ENCODE measurements around the gene HIP1. TPM values are rescaled to one million over a fixed set of nuclear protein-coding genes. Genes with fewer than 3 reads are reported as not detected.

HIP1 gene
- total RNA-seq, 4 donors from 2014 or later, result 12.6 to 43.3 (median 31.1) TPM

DNA sequence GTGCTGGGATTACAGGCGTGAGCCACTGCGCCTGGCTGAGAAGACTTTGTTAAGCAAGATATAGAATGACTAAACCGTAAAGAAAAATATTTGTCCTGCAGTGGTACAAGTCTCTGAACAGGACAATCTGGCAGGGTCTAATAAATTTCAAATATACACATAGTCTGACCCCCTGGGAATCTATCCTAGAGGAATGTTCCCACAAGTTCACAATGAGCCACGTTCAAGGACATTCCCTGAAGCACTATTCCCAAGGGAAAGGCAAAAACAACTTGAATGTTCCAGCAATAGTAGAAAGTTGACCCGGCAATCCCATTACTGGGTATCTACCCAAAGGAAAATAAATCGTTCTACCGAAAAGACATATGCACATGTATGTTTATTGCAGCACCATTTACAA lies 82.0 kb downstream of the HIP1 start:
- TF ChIP-seq, protein P1, sequence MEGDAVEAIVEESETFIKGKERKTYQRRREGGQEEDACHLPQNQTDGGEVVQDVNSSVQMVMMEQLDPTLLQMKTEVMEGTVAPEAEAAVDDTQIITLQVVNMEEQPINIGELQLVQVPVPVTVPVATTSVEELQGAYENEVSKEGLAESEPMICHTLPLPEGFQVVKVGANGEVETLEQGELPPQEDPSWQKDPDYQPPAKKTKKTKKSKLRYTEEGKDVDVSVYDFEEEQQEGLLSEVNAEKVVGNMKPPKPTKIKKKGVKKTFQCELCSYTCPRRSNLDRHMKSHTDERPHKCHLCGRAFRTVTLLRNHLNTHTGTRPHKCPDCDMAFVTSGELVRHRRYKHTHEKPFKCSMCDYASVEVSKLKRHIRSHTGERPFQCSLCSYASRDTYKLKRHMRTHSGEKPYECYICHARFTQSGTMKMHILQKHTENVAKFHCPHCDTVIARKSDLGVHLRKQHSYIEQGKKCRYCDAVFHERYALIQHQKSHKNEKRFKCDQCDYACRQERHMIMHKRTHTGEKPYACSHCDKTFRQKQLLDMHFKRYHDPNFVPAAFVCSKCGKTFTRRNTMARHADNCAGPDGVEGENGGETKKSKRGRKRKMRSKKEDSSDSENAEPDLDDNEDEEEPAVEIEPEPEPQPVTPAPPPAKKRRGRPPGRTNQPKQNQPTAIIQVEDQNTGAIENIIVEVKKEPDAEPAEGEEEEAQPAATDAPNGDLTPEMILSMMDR (IDR thresholded peaks at IDR 0.05; ENCODE audit: low read depth), result no peak

DNA sequence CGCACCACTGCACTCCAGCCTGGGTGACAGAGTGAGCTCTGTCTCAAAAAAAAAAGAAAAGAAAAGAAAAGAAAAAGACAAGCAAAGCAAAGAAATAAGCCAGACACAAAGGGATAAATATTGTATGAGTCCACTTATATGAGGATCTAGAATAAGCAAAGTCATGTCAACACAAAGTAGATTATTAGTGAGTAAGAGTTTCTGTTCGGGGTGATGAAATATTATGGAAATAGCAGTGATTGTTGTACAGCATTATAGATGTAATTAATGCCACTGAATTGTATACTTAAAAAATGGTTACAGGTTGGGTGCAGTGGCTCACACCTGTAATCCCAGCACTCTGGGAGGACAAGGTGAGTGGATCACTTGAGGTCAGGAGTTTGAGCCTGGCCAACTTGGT lies 83.2 kb downstream of the HIP1 start:
- TF ChIP-seq, protein P1 (IDR thresholded peaks at IDR 0.05; ENCODE audit: low read depth), result no peak

DNA sequence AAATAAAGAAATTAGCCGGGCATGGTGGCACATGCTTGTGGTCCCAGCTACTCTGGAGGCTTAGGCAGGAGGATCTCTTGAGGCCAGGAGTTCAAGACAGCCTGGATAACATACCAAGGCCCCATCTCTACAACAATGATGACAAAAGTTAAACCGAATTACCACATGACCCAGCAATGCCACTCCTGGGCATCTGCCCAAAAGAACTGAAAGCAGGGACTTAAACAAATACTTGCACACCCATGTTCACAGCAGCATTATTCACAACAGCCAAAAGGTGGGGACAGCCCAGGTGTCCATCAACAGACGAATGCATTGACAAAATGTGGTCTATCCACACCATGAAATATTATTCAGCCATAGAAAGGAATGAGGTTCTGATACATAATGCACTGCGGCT lies 83.9 kb downstream of the HIP1 start:
- TF ChIP-seq, protein P1 (IDR thresholded peaks at IDR 0.05; ENCODE audit: low read depth), result no peak

GRCh38 chr7:75653651-75654050 lies 85.1 kb downstream of the HIP1 start:
- TF ChIP-seq, protein P1 (IDR thresholded peaks at IDR 0.05; ENCODE audit: low read depth), result no peak

DNA sequence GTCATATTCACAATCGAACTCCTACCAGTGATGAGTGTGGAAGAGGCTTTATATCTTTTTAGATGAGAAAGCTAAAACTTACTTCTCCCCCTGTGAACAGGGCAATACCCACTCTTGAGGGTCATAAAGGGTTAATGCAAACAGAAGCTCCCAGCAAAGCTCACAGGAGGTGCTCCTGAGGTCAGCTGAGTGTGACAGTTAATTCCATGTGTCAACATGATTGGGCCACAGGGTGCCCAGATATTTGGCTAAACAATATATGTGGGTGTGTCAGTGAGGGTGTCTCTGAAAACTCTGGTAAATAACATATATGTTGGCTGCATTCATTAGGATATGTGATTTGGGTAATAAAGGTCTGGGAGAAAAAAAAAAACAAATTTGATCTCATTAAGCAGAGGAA lies 86.0 kb downstream of the HIP1 start:
- TF ChIP-seq, protein P1 (IDR thresholded peaks at IDR 0.05; ENCODE audit: low read depth), result no peak

GRCh38 chr7:75650681-75651080 lies 88.1 kb downstream of the HIP1 start:
- TF ChIP-seq, protein P1 (IDR thresholded peaks at IDR 0.05; ENCODE audit: low read depth), result no peak

DNA sequence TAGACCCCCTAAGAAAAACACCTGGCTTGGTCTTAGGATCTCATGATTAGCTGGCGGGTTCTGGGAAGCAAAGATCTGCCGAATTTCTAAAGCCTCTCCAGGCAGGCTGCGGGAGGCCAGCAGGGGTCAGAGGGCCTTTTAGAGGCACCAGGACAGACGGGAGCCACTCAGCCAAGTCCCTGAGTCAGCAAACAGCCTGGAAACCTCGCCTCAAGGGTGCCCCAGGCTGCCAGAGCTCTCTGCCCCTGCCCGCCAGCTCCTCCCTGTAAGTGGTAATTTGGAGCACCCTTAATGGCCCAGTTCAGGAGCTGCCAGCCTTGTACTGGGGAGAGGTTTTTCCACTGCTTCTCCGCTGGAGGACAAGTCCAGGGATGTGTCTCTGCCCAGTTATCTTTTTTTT lies 88.7 kb downstream of the HIP1 start:
- TF ChIP-seq, protein P1 (IDR thresholded peaks at IDR 0.05; ENCODE audit: low read depth), result no peak
